ENCODE results near the gene HCN3. TPM values are rescaled to one million over a fixed set of nuclear protein-coding genes. Genes with fewer than 3 reads are reported as not detected.

Gene HCN3
- total and polyA plus RNA-seq, 3 donors from 2014 or later = 2.2 to 3.8 (median 3.5) TPM

DNA sequence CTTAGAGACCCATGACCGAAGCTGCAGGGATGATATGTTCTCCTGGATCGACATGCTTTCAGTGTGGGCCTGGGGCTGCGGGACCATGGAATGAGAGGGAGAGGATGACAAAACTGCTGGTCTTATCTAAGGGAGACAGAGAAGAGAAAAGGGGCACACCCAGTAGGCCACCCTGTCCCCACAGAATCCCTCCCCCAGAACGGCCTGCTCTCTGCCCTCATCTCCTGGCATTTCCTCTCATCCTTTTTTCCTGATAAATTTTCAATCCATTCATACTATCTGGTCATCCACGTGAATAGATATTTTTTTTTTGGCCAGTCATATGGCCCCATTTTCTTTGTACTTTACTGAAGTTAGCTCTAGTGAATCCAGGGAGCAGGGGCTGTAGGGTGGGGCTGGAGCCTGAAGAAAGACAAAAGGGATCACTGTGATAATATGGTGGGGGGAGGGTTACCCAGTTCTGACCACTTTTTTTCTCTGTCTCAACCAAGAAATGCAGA is 24.1 kb downstream of the HCN3 start, which contains the start of gene PKLR:
Gene PKLR, minus strand, starts transcription at position 97 of the 500 bp plus-strand sequence. Its CDS starts 43 bp downstream, at position 54.
- intact Hi-C loops (cut with DNase I; ENCODE audit: low total_unique reads) = no loop called here
- Histone ChIP-seq H3K4me3 (no peak within 1 kb of the TSS), H3K27me3 (no peaks in the 10 kb centered on the region), H3K36me3 (ENCODE audit: low read depth, missing control alignments) (no peaks in the 10 kb centered on the region), H3K9me3 (no peaks in the 10 kb centered on the region), H3K4me1 (no peaks in the 10 kb centered on the region), H3K27ac (no peak within 1 kb of the TSS)
- 82 to 83% methylated on average over 5 of the region's 5 CpGs for WGBS, 2 donors
- no peak for TF ChIP-seq POLR2A (IDR thresholded peaks at IDR 0.05)
- TF ChIP-seq, protein P1, sequence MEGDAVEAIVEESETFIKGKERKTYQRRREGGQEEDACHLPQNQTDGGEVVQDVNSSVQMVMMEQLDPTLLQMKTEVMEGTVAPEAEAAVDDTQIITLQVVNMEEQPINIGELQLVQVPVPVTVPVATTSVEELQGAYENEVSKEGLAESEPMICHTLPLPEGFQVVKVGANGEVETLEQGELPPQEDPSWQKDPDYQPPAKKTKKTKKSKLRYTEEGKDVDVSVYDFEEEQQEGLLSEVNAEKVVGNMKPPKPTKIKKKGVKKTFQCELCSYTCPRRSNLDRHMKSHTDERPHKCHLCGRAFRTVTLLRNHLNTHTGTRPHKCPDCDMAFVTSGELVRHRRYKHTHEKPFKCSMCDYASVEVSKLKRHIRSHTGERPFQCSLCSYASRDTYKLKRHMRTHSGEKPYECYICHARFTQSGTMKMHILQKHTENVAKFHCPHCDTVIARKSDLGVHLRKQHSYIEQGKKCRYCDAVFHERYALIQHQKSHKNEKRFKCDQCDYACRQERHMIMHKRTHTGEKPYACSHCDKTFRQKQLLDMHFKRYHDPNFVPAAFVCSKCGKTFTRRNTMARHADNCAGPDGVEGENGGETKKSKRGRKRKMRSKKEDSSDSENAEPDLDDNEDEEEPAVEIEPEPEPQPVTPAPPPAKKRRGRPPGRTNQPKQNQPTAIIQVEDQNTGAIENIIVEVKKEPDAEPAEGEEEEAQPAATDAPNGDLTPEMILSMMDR (IDR thresholded peaks at IDR 0.05) = no peak
- no peak for DNase-seq

- intact Hi-C loops (cut with DNase I; ENCODE audit: low total_unique reads) = no loop called here
These were observed 27.3 kb downstream of the HCN3 start for GRCh38 chr1:155304558-155305063.

GRCh38 chr1:155305881-155306391 is 28.7 kb downstream of the HCN3 start:
- Histone ChIP-seq H3K4me1 (peaks cover 9% of the 10 kb centered on the region), H3K27me3 (no peaks in the 10 kb centered on the region), H3K4me3 (no peak overlapping the region), H3K36me3 (ENCODE audit: low read depth, missing control alignments) (no peaks in the 10 kb centered on the region), H3K9me3 (no peaks in the 10 kb centered on the region), H3K27ac (no peak overlapping the region)
- TF ChIP-seq, protein P1 (IDR thresholded peaks at IDR 0.05) = no peak
- TF ChIP-seq POLR2A (IDR thresholded peaks at IDR 0.05) = no peak
- 78 to 84% methylated on average over 6 to 7 of the region's 7 CpGs for WGBS, 2 donors
- intact Hi-C loops (cut with DNase I; ENCODE audit: low total_unique reads) = no loop called here
- no peak for DNase-seq

More at GRCh38 chr1:155304558-155305063, 27.3 kb downstream of the HCN3 start:
- TF ChIP-seq, protein P1 (IDR thresholded peaks at IDR 0.05) = no peak
- no peak for TF ChIP-seq POLR2A (IDR thresholded peaks at IDR 0.05)
- peaks cover 6% of the 10 kb centered on the region for H3K4me1 ChIP-seq
- no peaks in the 10 kb centered on the region for H3K36me3 ChIP-seq (ENCODE audit: low read depth, missing control alignments)
- no peak overlapping the region for H3K4me3 ChIP-seq
- H3K27ac ChIP-seq = no peak overlapping the region
- H3K27me3 ChIP-seq = no peaks in the 10 kb centered on the region
- H3K9me3 ChIP-seq = no peaks in the 10 kb centered on the region
- DNase-seq = no peak
- WGBS, 2 donors = 81 to 85% methylated on average over 11 of the region's 11 CpGs

GRCh38 chr1:155307247-155307740 is 30.0 kb downstream of the HCN3 start:
- intact Hi-C loops (cut with DNase I; ENCODE audit: low total_unique reads) = no loop called here
- H3K4me1 ChIP-seq = peaks cover 9% of the 10 kb centered on the region
- no peak for DNase-seq
- no peaks in the 10 kb centered on the region for H3K27me3 ChIP-seq
- WGBS, 2 donors = 67 to 72% methylated on average over 6 of the region's 6 CpGs
- H3K9me3 ChIP-seq = no peaks in the 10 kb centered on the region
- no peak overlapping the region for H3K27ac ChIP-seq
- no peak overlapping the region for H3K4me3 ChIP-seq
- no peaks in the 10 kb centered on the region for H3K36me3 ChIP-seq (ENCODE audit: low read depth, missing control alignments)
- TF ChIP-seq POLR2A (IDR thresholded peaks at IDR 0.05) = no peak
- TF ChIP-seq, protein P1 (IDR thresholded peaks at IDR 0.05) = no peak

Measured in testis (tissue), 3 donors.